ENCODE data around the gene MUC21. TPM values are rescaled to one million over a fixed set of nuclear protein-coding genes. Genes with fewer than 3 reads are reported as not detected.

Gene MUC21
- total RNA-seq, 4 donors from 2014 or later, result 0.13 to 9.9 (median 1.2) TPM

DNA sequence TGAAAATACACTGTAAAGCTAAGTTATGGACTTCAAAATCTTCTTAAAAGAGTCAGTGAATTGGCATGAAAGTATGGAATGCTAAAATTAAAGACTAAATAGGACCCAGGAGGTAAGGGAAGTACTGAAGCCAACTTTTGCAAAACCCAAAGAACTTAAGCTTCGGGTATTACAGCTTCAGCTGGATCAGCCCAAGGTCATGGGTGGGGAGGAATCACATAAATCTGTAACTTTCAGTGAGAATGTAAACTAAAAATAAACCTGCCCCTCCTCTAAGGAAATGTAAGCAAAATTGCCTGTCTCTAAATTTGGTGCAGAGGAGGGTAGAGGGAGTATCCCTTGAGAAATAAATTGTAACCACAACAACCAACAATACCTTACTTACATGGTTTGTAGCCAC is 4.4 kb upstream of the MUC21 start:
- TF ChIP-seq POLR2A (IDR thresholded peaks at IDR 0.05) (no peak), EP300 (IDR thresholded peaks at IDR 0.05) (no peak), POLR2AphosphoS5 (IDR thresholded peaks at IDR 0.05) (no peak)
- TF ChIP-seq, protein P1, sequence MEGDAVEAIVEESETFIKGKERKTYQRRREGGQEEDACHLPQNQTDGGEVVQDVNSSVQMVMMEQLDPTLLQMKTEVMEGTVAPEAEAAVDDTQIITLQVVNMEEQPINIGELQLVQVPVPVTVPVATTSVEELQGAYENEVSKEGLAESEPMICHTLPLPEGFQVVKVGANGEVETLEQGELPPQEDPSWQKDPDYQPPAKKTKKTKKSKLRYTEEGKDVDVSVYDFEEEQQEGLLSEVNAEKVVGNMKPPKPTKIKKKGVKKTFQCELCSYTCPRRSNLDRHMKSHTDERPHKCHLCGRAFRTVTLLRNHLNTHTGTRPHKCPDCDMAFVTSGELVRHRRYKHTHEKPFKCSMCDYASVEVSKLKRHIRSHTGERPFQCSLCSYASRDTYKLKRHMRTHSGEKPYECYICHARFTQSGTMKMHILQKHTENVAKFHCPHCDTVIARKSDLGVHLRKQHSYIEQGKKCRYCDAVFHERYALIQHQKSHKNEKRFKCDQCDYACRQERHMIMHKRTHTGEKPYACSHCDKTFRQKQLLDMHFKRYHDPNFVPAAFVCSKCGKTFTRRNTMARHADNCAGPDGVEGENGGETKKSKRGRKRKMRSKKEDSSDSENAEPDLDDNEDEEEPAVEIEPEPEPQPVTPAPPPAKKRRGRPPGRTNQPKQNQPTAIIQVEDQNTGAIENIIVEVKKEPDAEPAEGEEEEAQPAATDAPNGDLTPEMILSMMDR (IDR thresholded peaks at IDR 0.05), result no peak
- Histone ChIP-seq H3K27ac (no peak overlapping the region), H3K4me1 (peaks cover 0 to 9% (median 0%) of the 10 kb centered on the region in 3 donors), H3K36me3 (no peaks in the 10 kb centered on the region), H3K4me3 (no peak overlapping the region), H3K27me3 (peaks cover 19% of the 10 kb centered on the region), H3K9me3 (no peaks in the 10 kb centered on the region)
- ATAC-seq, result no peak
- 0 to 23% methylated on average over 1 of the region's 1 CpG for WGBS, 2 donors (ENCODE audit: low coverage in 1 of 2)

DNA sequence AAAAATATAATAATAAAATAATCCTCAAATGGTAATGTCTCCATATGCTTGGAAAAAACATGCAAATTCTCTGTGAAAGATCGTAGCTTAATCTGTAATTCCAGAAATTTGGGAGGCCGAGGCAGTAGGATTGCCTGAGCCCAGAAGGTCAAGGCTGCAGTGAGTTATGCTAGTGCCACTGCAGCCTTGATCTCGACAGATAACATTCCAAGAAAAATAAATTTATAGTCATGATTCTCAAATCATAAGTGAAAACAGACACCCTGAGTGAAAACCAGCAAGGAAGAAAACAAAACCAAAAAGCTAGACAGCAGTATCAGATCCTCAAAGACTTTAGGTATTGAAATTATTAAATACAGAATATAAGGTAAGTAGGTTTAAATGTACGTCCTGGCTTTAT is 3.8 kb upstream of the MUC21 start:
- peaks cover 0 to 9% (median 0%) of the 10 kb centered on the region in 3 donors for H3K4me1 ChIP-seq
- ATAC-seq, result no peak
- no peaks in the 10 kb centered on the region for H3K36me3 ChIP-seq
- TF ChIP-seq POLR2AphosphoS5 (IDR thresholded peaks at IDR 0.05), result no peak
- TF ChIP-seq POLR2A (IDR thresholded peaks at IDR 0.05), result no peak
- TF ChIP-seq, protein P1 (IDR thresholded peaks at IDR 0.05), result no peak
- TF ChIP-seq EP300 (IDR thresholded peaks at IDR 0.05), result no peak
- 64 to 80% methylated on average over 4 of the region's 4 CpGs for WGBS, 2 donors (ENCODE audit: low coverage in 1 of 2)
- no peak overlapping the region for H3K27ac ChIP-seq
- no peaks in the 10 kb centered on the region for H3K9me3 ChIP-seq
- H3K4me3 ChIP-seq, result no peak overlapping the region
- H3K27me3 ChIP-seq, result peaks cover 24% of the 10 kb centered on the region

DNA sequence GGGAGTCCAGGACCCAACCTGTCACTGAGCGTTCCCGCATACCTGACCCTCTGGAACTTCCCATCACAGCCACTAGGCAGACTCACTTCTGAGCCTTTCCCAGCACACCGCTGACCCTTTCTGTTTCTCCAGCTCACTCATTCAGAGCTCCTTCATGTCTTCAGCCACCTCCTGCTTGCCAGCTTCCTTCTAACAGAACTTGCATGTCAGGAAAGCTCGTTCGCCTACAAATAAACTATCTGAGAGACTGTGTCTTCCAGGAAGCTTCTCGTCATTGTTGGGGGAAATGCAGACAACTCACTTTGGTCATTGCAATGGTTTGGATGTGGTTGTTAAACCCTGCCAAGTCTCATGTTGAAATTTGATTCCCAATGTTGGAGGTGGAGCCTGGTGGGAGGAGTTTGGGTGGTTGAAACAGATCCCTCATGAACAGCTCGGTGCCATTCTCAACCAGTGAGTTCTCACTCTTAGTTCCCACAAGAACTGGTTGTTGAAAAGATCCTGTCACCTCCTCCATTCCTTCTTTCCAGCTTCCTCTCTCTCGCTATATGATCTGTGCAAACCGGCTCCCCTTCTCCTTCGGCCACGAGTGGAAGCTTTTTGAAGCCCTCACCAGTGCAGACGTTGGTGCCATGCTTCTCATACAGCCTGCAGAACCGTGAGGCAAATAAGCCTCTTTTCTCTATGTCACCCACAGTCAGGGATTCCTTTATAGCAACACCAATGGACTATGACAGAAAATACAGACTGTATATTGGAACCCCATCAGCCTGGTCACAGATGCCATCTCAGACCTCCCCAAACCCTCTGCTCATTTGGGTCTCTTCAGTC is 1.4 kb upstream of the MUC21 start:
- TF ChIP-seq POLR2AphosphoS5 (IDR thresholded peaks at IDR 0.05) (peak; percentile 56), POLR2A (IDR thresholded peaks at IDR 0.05) (no peak)
- TF ChIP-seq, protein P1 (IDR thresholded peaks at IDR 0.05), result peak in 2 of 4 experiments; percentile 8 to 13
- WGBS, 2 donors (ENCODE audit: low coverage in 1 of 2), result 15 to 27% methylated on average over 10 to 13 of the region's 13 CpGs
- no peak overlapping the region for H3K4me3 ChIP-seq
- H3K27me3 ChIP-seq, result peaks cover 39% of the 10 kb centered on the region
- H3K27ac ChIP-seq, result no peak overlapping the region
- peak; percentile 65 for ATAC-seq
- H3K36me3 ChIP-seq, result no peaks in the 10 kb centered on the region
- no peaks in the 10 kb centered on the region for H3K9me3 ChIP-seq
- H3K4me1 ChIP-seq, result peaks cover 0 to 9% (median 0%) of the 10 kb centered on the region in 3 donors

DNA sequence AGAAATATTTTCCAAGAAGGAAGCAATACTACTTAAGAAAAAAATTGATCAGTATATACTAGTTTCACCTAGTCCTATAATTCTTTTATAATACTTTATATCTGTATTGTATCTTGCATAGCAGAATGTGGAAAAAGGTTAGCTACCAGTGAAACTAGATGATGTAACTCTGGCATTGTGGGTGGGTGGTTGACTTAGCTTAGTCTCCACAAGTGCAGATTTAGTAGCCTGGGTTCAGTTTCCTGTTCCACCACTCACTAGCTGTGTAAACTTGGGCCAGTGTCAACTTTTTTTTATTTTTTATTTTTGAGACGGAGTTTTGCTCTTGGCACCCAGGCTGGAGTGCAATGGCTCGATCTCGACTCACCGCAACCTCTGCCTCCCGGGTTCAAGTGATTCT is 2.0 kb downstream of the MUC21 start:
- Histone ChIP-seq H3K4me3 (no peak overlapping the region), H3K4me1 (peaks cover 0 to 9% (median 0%) of the 10 kb centered on the region in 3 donors), H3K9me3 (no peaks in the 10 kb centered on the region), H3K27me3 (peaks cover 48% of the 10 kb centered on the region), H3K36me3 (no peaks in the 10 kb centered on the region), H3K27ac (no peak overlapping the region)
- ATAC-seq, result no peak
- WGBS, 2 donors (ENCODE audit: low coverage in 1 of 2), result 81% methylated on average over 5 of the region's 5 CpGs; no CpG with 5 or more reads in 1 of the 2 donors
- TF ChIP-seq POLR2A (IDR thresholded peaks at IDR 0.05), result no peak
- TF ChIP-seq POLR2AphosphoS5 (IDR thresholded peaks at IDR 0.05), result no peak
- no peak for TF ChIP-seq EP300 (IDR thresholded peaks at IDR 0.05)
- TF ChIP-seq, protein P1 (IDR thresholded peaks at IDR 0.05), result no peak

DNA sequence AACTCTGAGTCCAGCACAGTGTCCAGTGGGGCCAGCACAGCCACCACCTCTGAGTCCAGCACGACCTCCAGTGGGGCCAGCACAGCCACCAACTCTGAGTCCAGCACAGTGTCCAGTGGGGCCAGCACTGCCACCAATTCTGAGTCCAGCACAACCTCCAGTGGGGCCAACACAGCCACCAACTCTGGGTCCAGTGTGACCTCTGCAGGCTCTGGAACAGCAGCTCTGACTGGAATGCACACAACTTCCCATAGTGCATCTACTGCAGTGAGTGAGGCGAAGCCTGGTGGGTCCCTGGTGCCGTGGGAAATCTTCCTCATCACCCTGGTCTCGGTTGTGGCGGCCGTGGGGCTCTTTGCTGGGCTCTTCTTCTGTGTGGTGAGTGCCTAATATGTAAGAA is 3.8 kb downstream of the MUC21 start:
- Histone ChIP-seq H3K9me3 (no peaks in the 10 kb centered on the region), H3K4me3 (no peak overlapping the region), H3K4me1 (peaks cover 0 to 3% (median 0%) of the 10 kb centered on the region in 3 donors), H3K36me3 (no peaks in the 10 kb centered on the region), H3K27me3 (peaks cover 40% of the 10 kb centered on the region), H3K27ac (no peak overlapping the region)
- ATAC-seq, result no peak
- 83% methylated on average over 1 of the region's 6 CpGs; no CpG with 5 or more reads in 1 of the 2 donors for WGBS, 2 donors (ENCODE audit: low coverage in 1 of 2)
- TF ChIP-seq, protein P1 (IDR thresholded peaks at IDR 0.05), result no peak
- no peak for TF ChIP-seq EP300 (IDR thresholded peaks at IDR 0.05)
- no peak for TF ChIP-seq POLR2A (IDR thresholded peaks at IDR 0.05)
- TF ChIP-seq POLR2AphosphoS5 (IDR thresholded peaks at IDR 0.05), result no peak

Data from gastroesophageal sphincter (tissue), 4 donors.